HG03342 (cell line): Measurements from ENCODE around the gene SORT1.
"Not testable (repeated sequence)": the region's sequence is repeated elsewhere in the genome, so short reads cannot be mapped to it uniquely, and the experiment has no call there.

Experiments used
- ATAC-seq: cut with Tn5 transposase; IDR thresholded peaks from one replicate; pipeline ENCODE4 v1.9.1; 2021; ENCODE audit warnings: mild to moderate bottlenecking, moderate library complexity; ENCODE audit not compliant: unreplicated experiment

The SORT1 gene

GRCh38 chr1:109383087-109383779, 14.5 kb downstream of the SORT1 start:
- no peak for ATAC-seq

GRCh38 chr1:109381573-109381972, 16.1 kb downstream of the SORT1 start:
- ATAC-seq = no peak

- no peak for ATAC-seq
These were observed 17.8 kb downstream of the SORT1 start for GRCh38 chr1:109379907-109380306.

GRCh38 chr1:109379422-109379821, 18.3 kb downstream of the SORT1 start:
- no peak for ATAC-seq

GRCh38 chr1:109377698-109378097, 20.0 kb downstream of the SORT1 start:
- ATAC-seq = no peak

- ATAC-seq = not testable (repeated sequence)
These were observed 24.0 kb downstream of the SORT1 start for GRCh38 chr1:109373696-109374095.

GRCh38 chr1:109373126-109373525, 24.6 kb downstream of the SORT1 start:
- ATAC-seq = no peak

- no peak for ATAC-seq
These were observed 25.4 kb downstream of the SORT1 start for GRCh38 chr1:109372281-109372680.

- ATAC-seq = no peak
These were observed 26.4 kb downstream of the SORT1 start for GRCh38 chr1:109371341-109371739.

- no peak for ATAC-seq
These were observed 26.9 kb downstream of the SORT1 start for GRCh38 chr1:109370712-109371340.

- no peak for ATAC-seq
These were observed 28.5 kb downstream of the SORT1 start for GRCh38 chr1:109369167-109369746.

GRCh38 chr1:109368464-109368863, 29.3 kb downstream of the SORT1 start:
- no peak for ATAC-seq

GRCh38 chr1:109367626-109368025, 30.1 kb downstream of the SORT1 start:
- no peak for ATAC-seq

GRCh38 chr1:109365642-109366204, 32.0 kb downstream of the SORT1 start:
- ATAC-seq = no peak

- no peak for ATAC-seq
These were observed 36.1 kb downstream of the SORT1 start for GRCh38 chr1:109361649-109362048.

- ATAC-seq = no peak
These were observed 36.6 kb downstream of the SORT1 start for GRCh38 chr1:109361069-109361468.

- no peak for ATAC-seq
These were observed 40.1 kb downstream of the SORT1 start for GRCh38 chr1:109357616-109358015.

- no peak for ATAC-seq
These were observed 40.8 kb downstream of the SORT1 start for GRCh38 chr1:109356915-109357314.

- no peak for ATAC-seq
These were observed 41.2 kb downstream of the SORT1 start for GRCh38 chr1:109356505-109356904.

GRCh38 chr1:109354929-109355328, 42.8 kb downstream of the SORT1 start:
- no peak for ATAC-seq

GRCh38 chr1:109351457-109351856, 46.3 kb downstream of the SORT1 start:
- no peak for ATAC-seq

- no peak for ATAC-seq
These were observed 47.1 kb downstream of the SORT1 start for GRCh38 chr1:109350655-109351054.
